NCI-H1048 (cell line): Measurements from ENCODE around the gene NIBAN1.
A peak's percentile ranks its signal among the peaks of the same experiment; 100 is the strongest.
"Not testable (repeated sequence)": the region's sequence is repeated elsewhere in the genome, so short reads cannot be mapped to it uniquely, and the experiment has no call there.

Source experiments
- DNase-seq: peaks from one replicate; lab custom pipeline; 2025; lab: John Stamatoyannopoulos, UW

Gene NIBAN1

DNA sequence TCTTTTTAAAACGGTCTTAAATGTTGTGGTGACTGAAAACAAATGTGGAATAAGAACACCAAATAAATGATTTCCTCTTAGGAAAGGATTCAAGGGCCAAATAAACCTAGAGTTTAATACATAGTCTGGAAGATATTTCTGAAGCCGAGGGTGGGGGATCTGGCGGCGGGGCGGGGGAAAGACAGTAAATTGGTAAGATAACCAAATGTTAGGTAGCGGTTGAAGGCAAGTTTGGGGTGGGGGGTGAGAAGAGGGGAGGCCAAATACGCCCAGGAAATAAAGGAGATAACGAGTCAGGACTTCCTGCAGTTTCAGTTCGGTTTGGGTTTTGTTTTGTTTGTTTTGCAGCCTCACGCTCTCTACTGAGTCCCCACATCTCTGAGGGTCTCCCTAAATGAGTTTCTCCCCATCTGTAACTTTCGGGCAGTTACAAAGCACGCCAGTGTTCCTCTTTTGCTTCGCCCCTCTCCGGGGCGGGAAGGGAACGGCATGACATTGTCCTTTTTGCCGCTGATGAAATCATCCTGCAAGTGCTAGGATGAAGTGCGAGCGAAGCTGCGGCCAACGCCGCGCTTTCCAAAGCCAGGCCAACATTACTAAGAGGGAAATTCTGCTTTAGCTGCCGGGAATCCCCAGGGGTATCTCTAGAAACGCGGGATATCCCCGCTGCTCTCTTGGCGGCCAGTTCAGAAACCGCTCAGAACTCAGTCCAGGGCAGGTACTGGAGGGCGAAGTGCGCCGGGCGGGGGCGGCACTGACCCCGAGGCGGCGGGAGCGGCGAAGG is 844 bp downstream of the NIBAN1 start:
- DNase-seq, result peak; percentile 27

DNA sequence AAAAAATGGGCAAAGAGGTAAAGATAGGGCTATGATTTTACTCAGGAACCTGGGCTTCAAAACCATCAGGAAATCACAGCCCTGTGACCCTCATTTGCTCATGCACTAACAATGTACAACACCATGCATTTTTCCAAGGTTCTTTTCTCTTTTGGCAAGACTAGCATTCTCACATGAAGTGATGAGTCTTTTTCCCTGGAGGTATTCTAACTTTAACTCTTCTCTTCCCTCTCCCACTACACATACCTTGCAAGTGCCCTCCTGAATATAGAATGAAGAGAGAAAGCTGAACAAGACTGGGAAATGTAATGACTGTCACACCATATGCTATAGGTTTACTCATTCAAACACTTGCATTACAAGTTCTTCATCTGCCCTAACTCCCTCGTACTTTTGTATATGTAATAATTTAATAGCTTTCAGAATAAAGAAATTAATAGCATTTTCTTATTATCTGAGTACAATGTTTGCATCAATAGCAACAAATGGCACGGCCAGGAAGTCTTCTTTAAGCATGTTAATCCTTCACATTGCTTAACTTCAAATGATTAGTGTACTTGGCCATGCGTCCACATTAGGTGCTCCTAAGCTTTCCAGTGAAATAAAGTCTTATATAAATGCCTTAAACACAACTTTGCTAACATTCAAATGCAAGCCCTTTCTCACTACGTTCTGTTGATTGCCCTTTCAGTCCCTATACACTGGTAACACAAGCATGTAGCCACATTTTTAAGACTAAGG is 1.8 kb downstream of the NIBAN1 start:
- DNase-seq, result no peak

DNA sequence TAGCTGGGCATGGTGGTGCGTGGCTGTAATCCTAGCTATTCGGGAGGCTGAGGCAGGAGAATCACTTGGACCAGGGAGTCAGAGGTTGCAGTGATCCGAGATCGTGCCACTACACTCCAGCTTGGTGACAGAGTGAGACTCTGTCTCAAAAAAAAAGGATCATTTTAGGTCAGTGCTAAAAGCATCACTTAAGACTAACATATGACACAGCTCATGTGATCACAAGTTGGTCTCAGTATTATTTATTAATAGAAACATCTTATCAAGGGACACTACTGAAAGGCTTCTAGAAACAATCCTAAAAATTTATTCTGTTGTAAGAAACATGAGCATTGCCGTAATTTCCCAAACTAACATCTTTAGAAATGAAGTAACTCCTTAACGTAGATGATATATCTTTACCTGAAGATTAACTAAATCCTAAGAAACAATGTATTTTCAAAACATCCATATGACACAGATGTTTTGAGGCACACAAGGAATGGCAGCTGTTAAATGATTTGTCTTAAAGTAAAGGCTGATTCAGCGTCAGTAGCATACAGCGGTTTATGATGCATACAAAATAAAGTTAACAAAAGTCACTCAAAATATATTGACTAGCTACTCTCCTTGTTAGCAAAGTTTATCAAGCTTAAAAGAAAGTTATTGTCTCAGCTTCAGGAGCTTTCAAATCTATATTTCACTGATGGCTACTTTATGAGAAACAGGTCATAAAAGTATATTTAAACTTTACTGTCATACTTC is 2.6 kb downstream of the NIBAN1 start:
- DNase-seq, result no peak

DNA sequence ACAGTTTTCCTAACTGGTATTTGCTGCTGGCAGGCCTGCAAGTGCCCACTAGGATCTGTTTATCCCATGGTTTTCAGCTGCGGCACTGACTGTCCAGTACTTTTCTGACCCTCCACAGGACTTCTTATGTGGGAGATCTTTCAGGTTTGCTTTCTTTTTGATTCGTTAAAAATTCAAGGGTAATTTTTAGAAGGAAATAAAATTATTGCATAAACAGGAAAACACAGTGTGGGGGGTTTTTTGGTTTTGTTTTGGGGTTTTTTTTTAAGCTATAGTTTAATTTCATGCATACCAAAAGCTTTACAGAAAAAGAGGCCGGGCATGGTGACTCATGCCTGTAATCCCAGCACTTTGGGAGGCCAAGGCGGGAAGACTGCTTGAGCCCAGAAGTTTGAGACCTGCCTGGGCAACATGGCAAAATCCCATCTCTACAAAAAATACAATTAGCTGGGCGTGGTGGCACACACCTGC is 3.6 kb downstream of the NIBAN1 start:
- DNase-seq, result no peak

DNA sequence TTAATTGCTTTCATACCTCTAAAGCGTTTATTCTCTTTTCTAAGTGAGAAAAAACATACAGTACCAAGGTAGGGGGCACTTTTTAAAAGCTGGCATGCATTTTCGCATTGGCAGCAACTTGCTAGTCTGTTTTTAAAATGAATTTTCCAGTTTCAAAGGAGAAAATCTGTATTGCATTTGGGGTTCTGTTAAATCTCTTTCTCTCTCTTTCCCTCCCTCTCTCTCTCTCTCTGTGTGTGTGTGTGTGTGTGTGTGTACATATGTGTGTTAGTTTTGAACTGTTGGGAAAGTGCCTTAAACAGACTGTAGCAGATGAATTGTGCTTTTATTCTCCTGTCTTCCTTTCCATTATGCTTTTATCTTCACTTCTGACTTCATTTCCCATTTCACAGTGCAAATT is 7.3 kb downstream of the NIBAN1 start:
- no peak for DNase-seq

DNA sequence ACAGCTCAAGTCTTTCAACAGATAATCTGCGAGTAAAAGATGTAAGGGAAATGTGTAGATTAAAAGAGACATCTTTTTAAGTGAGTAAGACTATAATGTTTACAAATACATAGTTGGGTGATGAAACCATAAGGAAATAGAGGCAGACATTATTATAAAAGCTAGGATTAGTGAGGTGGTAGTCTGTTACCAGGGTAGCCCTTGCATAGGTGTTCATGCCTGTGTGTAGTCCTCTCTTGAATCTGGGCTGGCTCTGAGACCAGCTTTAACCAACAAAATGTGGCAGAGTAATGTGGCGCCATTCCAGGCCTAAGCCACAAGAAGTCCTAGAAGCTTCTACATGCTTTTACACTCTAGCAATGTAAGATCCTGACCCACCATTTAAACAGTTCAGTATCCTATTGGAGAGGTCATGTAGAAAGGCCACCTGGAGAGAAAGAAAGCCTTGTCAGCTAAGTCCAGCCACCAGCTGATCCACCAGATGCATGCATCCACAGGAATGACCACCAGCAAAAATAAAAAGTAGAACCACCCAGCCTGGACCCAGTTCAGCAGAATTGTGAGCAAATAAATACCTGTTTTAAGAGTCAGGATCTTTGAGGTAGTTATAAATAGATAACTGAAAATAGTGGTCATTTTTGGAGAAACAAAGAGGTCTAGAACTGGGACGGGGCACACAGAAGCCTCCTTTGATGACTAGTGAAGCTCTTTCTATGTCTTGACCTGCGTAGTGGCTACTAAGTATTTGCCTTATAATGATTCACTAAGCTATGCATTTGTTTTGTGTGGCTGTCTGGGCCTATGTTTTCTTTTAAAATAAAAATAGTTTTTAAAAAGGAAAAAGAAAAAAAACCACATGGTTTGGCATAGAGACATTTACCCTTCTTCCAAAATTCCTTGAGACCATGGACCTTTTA is 8.1 kb downstream of the NIBAN1 start:
- DNase-seq, result no peak

DNA sequence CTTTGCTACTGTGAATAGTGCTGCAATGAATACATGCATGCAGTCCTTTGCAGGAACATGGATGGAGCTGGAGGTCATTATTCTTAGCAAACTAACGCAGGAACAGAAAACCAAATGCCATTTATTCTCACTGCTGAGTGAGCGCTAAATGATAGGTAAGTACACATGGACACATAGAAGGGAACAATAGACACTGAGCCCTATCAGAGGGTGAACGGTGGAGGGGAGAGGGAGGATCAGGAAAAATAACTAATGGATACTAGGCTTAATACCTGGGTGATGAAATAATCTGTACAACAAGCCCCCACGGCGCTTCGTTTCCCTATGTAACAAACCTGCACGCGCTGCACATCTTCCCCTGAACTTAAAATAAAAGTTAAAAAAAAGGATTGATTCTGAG is 8.9 kb downstream of the NIBAN1 start:
- DNase-seq, result no peak

DNA sequence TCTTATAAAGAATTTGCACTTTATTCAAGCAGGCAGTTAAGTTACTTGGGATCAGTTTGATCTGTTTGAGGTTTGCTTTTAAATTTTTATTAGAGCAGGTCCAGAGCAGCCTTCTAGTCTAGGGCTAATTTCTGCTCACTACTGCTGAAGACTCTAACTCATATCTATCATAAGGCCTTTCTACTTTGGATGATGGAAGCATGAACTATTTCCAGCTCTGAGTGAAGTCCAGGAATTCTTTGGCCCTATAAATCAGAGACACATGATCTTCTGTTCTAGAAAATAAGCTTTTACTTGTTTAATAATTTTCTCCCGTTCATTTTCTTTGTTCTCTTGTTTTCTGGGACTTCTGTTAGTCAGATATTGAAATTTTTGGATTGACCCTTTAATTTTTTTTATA is 14.7 kb downstream of the NIBAN1 start:
- no peak for DNase-seq

DNA sequence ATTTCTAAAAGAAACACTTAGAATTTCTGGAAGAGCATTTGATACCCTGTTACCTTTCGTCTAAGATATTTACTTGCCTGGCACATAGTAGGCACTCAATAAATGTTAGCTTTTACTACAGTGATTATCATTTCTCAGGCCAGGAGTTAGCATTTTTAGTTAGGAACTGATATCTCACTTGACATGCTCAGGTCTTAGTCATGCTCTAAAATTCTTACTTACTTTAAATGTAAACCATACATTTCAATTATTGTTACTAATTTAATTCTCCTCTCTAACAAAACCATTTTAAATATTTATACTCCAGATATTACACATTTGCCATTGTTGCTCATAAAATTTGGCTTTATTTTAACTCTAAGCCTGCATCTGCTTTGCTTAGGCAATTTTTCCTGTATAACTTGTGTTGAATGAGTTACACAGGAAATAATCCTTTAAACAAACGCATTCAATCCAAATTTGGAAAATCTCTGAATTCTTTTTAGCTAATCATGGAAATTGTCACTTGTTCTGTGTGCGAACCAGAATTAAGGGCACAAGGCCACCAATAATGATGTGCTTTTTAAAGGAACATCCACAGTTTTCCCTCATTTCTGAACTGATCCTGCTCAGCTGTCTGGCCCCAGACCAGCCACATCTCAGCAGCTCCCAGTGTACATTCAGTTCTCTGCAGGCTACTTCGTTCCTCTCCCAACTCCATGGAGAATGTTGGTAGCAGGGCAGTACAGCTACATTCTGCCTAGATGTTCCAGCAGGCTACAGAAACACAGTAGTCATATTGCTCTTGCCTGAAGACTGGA is 15.6 kb downstream of the NIBAN1 start:
- DNase-seq, result no peak

DNA sequence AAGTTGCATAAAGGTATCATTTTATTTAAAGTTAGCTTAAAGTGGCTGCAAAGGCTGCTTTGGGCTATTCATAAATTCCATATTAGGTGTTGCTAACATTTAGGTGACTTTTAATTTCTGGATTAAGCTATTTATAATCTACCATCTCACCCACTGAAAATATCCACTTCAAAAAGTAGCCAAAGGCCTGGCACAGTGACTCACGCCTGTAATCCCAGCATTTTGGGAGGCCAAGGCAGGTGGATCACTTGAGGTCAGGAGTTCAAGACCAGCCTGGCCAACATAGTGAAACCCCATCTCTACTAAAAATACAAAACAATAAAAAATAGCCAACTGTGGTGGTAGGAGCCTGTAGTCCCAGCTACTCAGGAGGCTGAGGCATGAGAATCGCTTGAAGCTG is 16.4 kb downstream of the NIBAN1 start:
- not testable (repeated sequence) for DNase-seq

DNA sequence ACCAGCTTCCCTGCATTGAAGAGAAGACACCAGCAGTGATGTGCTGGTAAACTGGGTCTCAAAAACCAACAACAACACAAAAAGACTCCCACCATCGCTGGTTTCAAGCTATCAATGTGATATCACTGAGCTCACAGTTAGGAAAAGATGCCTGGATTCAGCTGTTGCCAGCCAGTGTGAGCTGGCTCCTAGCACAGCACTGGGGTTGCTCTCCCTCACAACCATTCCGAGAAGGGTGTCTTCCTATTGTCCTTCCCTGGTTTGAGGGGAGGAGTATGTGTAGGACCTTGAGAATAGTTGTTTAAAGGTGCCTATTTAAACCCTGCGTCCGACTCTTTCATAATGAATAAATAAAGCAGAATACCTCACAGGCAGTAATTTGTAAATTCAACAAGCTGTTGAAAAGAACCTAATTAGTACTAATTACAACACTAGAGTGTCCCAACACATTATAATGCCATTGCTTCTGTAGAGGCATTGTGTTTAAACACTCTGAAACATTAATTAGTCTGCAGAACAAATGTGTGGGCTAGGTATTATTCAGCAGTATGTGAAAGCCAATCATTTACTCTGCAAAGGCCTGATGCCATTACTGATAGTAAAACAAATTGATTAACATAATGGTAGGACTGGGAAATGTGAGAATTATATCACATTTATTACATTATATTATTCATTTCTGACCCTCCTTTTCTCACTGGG is 17.2 kb downstream of the NIBAN1 start:
- no peak for DNase-seq

DNA sequence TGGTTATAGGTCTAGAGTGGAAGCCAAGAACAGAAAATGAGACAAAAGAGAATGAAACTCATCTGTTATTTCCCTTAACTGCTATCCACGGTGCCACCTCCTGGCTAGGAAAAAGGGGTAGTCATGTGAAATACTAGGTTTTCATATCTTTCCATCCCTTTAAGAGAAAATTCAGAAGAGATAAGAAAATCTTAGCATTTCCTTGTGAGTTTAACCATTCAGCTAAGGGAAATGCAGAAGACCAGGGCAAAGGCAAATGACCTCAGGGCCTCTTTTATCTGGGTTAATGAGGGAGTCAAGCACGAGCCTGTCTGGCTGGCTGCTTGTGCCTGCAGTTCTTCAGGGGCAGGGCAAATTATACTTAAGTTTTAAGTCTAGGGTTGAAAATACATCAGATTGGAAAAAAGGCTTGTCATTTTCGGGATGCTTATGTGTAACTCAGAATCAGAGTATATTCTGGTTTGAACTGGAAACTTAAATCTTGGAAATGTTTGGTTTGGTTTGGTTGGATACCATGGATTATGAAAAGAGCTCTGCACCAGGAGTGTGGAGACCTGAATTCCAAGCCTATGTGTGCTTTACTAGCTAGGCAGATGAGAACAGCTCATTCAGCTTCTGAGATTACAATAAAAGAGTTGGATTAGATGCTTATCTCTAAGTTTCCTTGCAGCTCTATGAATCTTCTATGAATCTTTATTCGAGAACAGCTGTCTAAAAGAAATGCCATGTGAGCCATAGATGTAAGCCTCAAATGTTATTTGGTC is 19.9 kb downstream of the NIBAN1 start:
- DNase-seq, result no peak

DNA sequence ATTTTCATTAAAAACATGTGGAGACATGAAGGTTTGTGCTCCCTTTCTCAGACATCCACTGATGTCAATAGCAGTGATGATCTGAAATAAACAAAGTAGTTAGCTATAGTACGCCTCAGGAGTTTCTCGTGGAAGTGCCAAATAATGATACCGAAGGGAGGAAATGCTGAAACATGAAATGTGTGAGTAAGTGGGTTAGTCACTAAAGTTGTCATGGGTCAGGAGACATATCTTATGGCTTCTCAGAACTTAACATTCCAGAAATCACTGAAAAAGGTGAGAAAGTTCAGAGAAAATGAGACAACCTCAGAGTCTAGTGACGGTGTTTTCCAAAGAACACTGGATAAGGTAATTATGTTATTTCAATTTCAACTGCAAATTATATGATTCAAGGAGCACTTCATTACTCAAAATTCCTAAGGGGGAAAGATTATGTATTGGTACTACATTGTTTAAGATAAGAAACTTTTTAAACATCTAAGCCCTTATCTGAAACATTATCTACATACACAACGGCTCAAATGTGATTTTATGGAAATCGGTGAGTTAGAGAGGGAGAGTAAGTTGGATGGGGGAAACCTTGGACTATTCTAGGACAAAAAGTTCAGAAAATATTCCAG is 20.6 kb downstream of the NIBAN1 start:
- no peak for DNase-seq

DNA sequence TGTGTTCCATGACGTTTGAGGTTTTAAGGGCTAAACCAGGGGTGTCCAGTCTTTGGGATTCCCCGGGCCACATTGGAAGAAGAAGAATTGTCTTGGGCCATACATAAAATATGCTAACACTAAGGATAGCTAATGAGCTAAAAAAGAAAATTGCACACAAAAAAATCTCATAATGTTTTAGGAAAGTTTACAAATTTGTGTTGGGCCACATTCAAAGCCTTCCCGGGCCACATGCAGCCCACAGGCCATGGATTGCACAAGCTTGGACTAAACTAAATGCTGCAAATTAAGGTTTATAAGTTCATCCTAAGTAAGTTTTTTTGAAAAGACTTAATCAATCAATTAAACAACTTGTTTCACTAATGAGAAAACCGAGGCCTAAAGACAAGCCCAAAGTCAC is 21.9 kb downstream of the NIBAN1 start:
- DNase-seq, result no peak

DNA sequence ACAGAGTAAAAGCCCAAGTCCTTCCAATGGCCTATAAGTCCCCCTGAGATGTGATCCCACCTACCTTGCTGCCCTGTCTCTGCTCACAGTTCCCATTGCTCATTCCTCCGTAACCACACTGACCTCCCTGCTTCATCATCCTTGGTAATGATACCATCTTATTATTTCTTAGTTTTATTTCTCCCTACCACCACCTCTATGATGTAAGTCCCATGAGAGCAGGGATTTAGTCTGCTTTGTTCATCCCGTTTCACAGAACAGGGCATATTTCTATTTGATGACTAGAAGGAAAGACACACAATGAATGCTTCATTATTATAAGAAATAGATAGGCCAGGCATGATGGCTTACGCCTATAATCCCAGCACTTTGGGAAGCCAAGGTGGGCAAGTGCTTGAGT is 22.5 kb downstream of the NIBAN1 start:
- DNase-seq, result no peak

DNA sequence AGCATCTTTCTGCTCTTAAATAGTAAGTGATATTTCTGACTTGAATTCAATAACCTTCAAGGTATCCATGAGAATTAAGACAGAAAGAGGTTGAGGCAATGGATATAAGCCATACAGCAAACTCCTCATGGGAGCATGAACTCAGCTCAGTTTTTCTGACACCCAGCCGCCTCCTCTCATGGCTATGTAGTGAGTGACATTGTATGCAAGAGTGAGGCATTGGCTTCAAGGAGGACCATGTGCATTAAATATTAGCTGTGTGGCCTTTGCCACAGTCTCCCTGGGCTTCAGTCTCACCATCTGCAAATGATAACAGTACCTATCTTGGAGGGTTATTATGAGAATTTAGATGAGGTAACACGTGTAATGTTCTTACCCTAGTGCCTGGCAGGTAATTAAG is 23.4 kb downstream of the NIBAN1 start:
- no peak for DNase-seq

DNA sequence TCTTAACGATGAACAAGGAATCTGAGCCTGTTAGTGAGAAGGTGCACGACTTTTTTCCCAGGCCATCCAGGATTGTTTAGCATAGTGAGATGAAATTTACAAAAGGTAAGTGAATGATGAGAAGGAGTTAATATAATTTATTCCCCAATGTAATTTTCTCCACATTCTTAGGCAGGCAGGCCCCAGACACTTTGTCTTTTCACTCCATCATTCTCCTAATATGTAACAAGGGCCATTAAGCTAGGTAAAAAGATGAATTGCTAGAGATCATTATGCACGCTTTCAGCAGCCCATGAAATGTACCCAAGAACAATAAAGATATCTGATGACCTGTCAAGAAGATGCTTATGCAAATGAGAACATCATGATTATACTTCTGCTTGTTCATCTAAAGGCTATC is 24.1 kb downstream of the NIBAN1 start:
- no peak for DNase-seq

DNA sequence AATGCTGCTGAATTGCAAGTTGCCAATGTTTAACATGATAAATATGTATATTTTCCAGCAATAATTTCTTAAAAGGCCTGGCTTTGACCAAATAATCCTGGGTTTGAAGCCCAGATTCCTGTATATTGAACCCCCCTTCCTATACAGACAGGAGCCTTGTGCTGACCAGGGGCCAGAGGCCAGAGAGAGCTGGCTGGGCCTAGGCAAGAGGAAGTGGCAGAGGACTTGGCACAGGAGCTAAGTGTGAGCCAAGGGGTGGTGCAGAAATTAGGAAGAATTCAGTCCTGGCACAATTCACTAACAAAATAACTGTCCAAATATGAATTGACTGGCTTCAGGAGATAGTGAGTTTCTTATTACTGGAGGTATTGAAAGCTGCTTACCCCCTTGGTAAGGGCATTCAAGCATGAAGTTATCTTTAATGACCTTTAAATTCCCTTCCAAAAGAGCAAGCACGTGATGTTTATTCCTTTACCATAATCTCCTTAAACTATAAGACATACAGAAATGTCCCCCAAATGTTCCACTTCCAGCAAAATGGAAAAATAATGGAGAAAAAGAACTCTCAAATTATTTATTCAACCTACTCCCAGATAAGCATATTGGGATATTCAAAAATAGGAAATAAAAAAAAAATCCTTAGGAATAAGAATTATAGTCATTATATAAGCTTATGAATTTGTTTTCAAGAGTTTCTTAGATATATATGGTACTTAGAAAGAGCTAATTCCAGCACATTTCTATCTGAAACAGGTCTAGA is 26.6 kb downstream of the NIBAN1 start:
- peak; percentile 32 for DNase-seq
